Measurements from ENCODE around the gene NKX1-1. TPM values are rescaled to one million over a fixed set of nuclear protein-coding genes. Genes with fewer than 3 reads are reported as not detected.

Gene NKX1-1
- total RNA-seq, 1 donor from 2014 or later: not detected

GRCh38 chr4:1404573-1405253 lies 1.5 kb downstream of the NKX1-1 start:
- H3K4me3 ChIP-seq: no peak overlapping the region
- H3K4me2 ChIP-seq: no peak overlapping the region
- H3K36me3 ChIP-seq: no peaks in the 10 kb centered on the region
- H3F3A ChIP-seq (ENCODE audit: low read depth): no peaks in the 10 kb centered on the region
- Mint-ChIP-seq H3K36me3 (peaks cover 1% of the 10 kb centered on the region), H3K27ac (no peak overlapping the region), H3K9me3 (peaks cover 2% of the 10 kb centered on the region), H3K4me3 (no peak overlapping the region), H3K27me3 (ENCODE audit: insufficient read depth, low read depth) (peaks cover 62% of the 10 kb centered on the region), H3K4me1 (peaks cover 4% of the 10 kb centered on the region)
- H3K4me1 ChIP-seq: no peaks in the 10 kb centered on the region
- no peak overlapping the region for H2AFZ ChIP-seq (replicated peaks)
- H3K9ac ChIP-seq: no peak overlapping the region
- no peaks in the 10 kb centered on the region for H3K79me2 ChIP-seq (ENCODE audit: low read depth)
- no peaks in the 10 kb centered on the region for H3K9me3 ChIP-seq (ENCODE audit: low read depth)
- H4K20me1 ChIP-seq (ENCODE audit: low read depth): peaks cover 33% of the 10 kb centered on the region
- H3K27me3 ChIP-seq: peaks cover 100% of the 10 kb centered on the region
- H3K27ac ChIP-seq: no peak overlapping the region
- TF ChIP-seq EZH2phosphoT487 (IDR thresholded peaks at IDR 0.05): peak; percentile 15
- TF ChIP-seq EZH2 (IDR thresholded peaks at IDR 0.05): no peak
- DNase-seq (ENCODE audit: low spot score): no peak

DNA sequence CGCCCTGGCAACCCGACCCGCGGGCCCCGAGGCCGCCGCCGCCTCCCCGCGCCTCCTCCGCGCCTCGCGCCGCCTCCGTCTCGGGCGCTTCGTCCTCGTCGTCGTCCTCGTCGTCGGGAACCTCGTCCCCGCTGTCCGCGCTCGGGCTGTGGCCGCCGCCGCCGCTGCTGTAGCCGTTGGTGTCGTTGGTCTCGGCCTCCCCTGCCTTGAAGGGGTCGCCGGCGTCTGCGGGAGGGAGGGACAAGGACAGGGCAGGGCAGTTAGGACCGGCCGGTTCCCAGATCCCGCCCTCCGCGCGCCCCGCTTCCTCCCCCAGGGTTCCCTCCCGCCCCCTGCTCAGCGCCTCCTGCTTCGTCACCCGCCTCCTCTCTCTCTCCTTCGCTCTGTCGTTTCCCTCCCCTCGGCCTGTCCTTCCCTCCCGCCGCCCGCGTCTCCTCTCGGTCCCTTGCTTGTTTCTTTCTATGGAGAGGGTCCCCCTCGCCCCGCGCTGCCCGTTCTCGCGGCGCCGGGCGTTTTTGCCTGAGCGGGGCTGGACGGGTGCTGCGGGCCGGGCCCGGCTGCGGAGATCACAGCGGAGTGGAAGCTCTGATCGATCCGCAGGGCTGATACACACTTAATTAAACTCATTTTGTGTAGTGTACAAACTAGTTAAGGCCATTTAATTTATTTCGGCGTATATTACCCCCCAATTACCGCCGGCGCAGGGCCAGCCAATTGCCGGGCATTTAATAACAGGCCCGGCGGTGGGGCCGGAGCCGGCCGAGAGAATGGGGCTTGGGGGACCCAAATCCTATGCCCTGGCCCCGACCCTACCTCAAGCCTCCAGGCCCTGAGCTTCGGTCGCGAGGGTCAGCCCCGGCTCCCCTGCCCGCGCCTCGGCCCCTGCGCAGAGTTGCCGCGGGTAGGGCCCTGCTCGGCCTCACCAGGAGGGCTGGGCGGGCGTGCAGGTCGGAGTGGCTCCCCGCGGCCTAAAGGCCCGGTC lies 2.4 kb downstream of the NKX1-1 start:
- no peaks in the 10 kb centered on the region for H3F3A ChIP-seq (ENCODE audit: low read depth)
- H4K20me1 ChIP-seq (ENCODE audit: low read depth): peaks cover 27% of the 10 kb centered on the region
- H3K36me3 Mint-ChIP-seq: peaks cover 1% of the 10 kb centered on the region
- no peak for DNase-seq (ENCODE audit: low spot score)
- H2AFZ ChIP-seq (replicated peaks): no peak overlapping the region
- no peaks in the 10 kb centered on the region for H3K4me1 ChIP-seq
- peaks cover 5% of the 10 kb centered on the region for H3K9me3 Mint-ChIP-seq
- no peaks in the 10 kb centered on the region for H3K79me2 ChIP-seq (ENCODE audit: low read depth)
- H3K27me3 ChIP-seq: peaks cover 96% of the 10 kb centered on the region
- no peaks in the 10 kb centered on the region for H3K36me3 ChIP-seq
- H3K9me3 ChIP-seq (ENCODE audit: low read depth): no peaks in the 10 kb centered on the region
- H3K4me2 ChIP-seq: no peak overlapping the region
- H3K4me1 Mint-ChIP-seq: peaks cover 4% of the 10 kb centered on the region
- H3K27ac ChIP-seq: no peak overlapping the region
- H3K27ac Mint-ChIP-seq: no peak overlapping the region
- peaks cover 59% of the 10 kb centered on the region for H3K27me3 Mint-ChIP-seq (ENCODE audit: insufficient read depth, low read depth)
- no peak overlapping the region for H3K4me3 Mint-ChIP-seq
- TF ChIP-seq, protein P1, sequence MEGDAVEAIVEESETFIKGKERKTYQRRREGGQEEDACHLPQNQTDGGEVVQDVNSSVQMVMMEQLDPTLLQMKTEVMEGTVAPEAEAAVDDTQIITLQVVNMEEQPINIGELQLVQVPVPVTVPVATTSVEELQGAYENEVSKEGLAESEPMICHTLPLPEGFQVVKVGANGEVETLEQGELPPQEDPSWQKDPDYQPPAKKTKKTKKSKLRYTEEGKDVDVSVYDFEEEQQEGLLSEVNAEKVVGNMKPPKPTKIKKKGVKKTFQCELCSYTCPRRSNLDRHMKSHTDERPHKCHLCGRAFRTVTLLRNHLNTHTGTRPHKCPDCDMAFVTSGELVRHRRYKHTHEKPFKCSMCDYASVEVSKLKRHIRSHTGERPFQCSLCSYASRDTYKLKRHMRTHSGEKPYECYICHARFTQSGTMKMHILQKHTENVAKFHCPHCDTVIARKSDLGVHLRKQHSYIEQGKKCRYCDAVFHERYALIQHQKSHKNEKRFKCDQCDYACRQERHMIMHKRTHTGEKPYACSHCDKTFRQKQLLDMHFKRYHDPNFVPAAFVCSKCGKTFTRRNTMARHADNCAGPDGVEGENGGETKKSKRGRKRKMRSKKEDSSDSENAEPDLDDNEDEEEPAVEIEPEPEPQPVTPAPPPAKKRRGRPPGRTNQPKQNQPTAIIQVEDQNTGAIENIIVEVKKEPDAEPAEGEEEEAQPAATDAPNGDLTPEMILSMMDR (IDR thresholded peaks at IDR 0.05): no peak
- TF ChIP-seq EZH2phosphoT487 (IDR thresholded peaks at IDR 0.05) (peak; percentile 96), EZH2 (IDR thresholded peaks at IDR 0.05) (peak; percentile 99)
- H3K9ac ChIP-seq: no peak overlapping the region
- H3K4me3 ChIP-seq: no peak overlapping the region

GRCh38 chr4:1403177-1403583 lies 3.1 kb downstream of the NKX1-1 start:
- no peak overlapping the region for H3K4me2 ChIP-seq
- no peak overlapping the region for H3K4me3 ChIP-seq
- peaks cover 2% of the 10 kb centered on the region for H3K4me1 Mint-ChIP-seq
- H3K79me2 ChIP-seq (ENCODE audit: low read depth): no peaks in the 10 kb centered on the region
- H2AFZ ChIP-seq (replicated peaks): no peak overlapping the region
- peaks cover 56% of the 10 kb centered on the region for H3K27me3 Mint-ChIP-seq (ENCODE audit: insufficient read depth, low read depth)
- peaks cover 5% of the 10 kb centered on the region for H3K9me3 Mint-ChIP-seq
- no peaks in the 10 kb centered on the region for H3F3A ChIP-seq (ENCODE audit: low read depth)
- no peaks in the 10 kb centered on the region for H3K4me1 ChIP-seq
- DNase-seq (ENCODE audit: low spot score): no peak
- H3K9ac ChIP-seq: no peak overlapping the region
- peaks cover 89% of the 10 kb centered on the region for H3K27me3 ChIP-seq
- TF ChIP-seq EZH2 (IDR thresholded peaks at IDR 0.05) (peak; percentile 27), EZH2phosphoT487 (IDR thresholded peaks at IDR 0.05) (no peak)
- no peaks in the 10 kb centered on the region for H3K9me3 ChIP-seq (ENCODE audit: low read depth)
- H3K4me3 Mint-ChIP-seq: no peak overlapping the region
- H3K27ac Mint-ChIP-seq: no peak overlapping the region
- no peaks in the 10 kb centered on the region for H3K36me3 ChIP-seq
- peaks cover 20% of the 10 kb centered on the region for H4K20me1 ChIP-seq (ENCODE audit: low read depth)
- no peak overlapping the region for H3K27ac ChIP-seq
- no peaks in the 10 kb centered on the region for H3K36me3 Mint-ChIP-seq

DNA sequence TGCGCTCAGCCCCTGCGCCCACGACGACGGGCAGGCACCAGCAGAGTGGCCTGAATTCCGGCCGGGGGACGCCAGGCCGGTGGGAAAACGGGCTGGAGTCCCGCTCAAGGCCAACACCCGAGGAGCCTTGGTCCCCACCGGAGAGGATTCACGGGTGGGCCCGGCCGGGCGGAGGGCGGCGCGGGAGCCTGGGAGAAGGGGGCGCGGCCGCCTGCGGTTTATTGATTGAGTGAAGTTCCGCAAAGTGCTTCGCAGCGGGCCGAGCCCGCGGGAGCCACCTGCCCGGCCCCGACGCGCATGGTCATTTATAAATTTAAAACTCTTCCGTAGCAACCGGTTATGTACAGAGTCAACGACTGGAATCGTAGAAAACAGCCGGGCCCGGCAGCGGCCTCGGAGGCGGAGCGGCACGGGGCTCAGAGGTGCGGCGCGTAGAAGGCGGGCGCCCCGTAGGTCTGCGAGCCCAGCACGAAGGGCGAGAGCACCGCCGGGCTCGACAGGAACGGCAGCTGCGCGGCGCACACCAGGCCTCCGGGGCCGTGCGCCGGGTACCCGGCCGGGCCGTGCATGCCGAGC lies 3.6 kb downstream of the NKX1-1 start:
- H2AFZ ChIP-seq (replicated peaks): no peak overlapping the region
- Mint-ChIP-seq H3K9me3 (peaks cover 5% of the 10 kb centered on the region), H3K4me1 (peaks cover 2% of the 10 kb centered on the region), H3K36me3 (no peaks in the 10 kb centered on the region), H3K27ac (no peak overlapping the region), H3K27me3 (ENCODE audit: insufficient read depth, low read depth) (peaks cover 54% of the 10 kb centered on the region), H3K4me3 (no peak overlapping the region)
- H3K27ac ChIP-seq: no peak overlapping the region
- H3K36me3 ChIP-seq: no peaks in the 10 kb centered on the region
- TF ChIP-seq, protein P1 (IDR thresholded peaks at IDR 0.05): no peak
- TF ChIP-seq EZH2phosphoT487 (IDR thresholded peaks at IDR 0.05): peak; percentile 83
- TF ChIP-seq EZH2 (IDR thresholded peaks at IDR 0.05): peak; percentile 92
- peaks cover 84% of the 10 kb centered on the region for H3K27me3 ChIP-seq
- no peaks in the 10 kb centered on the region for H3K4me1 ChIP-seq
- no peaks in the 10 kb centered on the region for H3K79me2 ChIP-seq (ENCODE audit: low read depth)
- H3K4me3 ChIP-seq: no peak overlapping the region
- no peak overlapping the region for H3K9ac ChIP-seq
- no peak for DNase-seq (ENCODE audit: low spot score)
- no peaks in the 10 kb centered on the region for H3K9me3 ChIP-seq (ENCODE audit: low read depth)
- H4K20me1 ChIP-seq (ENCODE audit: low read depth): peaks cover 18% of the 10 kb centered on the region
- no peak overlapping the region for H3K4me2 ChIP-seq
- no peaks in the 10 kb centered on the region for H3F3A ChIP-seq (ENCODE audit: low read depth)

All from neural progenitor cell (in vitro differentiated cells).